ENCODE data around the gene CABCOCO1.

Gene CABCOCO1

DNA sequence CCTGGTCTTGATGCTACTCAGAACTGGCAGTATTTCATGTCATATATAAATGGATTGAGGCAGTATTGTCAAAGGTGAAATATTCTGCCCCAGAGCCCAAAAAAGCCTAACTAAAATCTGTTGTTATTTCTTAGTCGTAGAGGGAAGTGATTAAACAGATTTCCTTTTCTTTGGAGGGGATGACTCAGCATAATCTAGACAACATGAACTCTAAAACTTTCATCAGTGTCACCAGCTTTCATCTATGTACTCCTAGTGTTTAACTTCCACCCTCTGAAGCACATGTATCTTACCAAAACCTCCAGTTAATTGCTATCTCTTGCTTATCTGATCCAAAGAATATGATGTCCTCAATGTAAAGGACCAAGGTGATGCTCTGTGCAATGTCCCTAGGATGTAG, 141.7 kb downstream of the CABCOCO1 start:
- TF ChIP-seq, protein P1, sequence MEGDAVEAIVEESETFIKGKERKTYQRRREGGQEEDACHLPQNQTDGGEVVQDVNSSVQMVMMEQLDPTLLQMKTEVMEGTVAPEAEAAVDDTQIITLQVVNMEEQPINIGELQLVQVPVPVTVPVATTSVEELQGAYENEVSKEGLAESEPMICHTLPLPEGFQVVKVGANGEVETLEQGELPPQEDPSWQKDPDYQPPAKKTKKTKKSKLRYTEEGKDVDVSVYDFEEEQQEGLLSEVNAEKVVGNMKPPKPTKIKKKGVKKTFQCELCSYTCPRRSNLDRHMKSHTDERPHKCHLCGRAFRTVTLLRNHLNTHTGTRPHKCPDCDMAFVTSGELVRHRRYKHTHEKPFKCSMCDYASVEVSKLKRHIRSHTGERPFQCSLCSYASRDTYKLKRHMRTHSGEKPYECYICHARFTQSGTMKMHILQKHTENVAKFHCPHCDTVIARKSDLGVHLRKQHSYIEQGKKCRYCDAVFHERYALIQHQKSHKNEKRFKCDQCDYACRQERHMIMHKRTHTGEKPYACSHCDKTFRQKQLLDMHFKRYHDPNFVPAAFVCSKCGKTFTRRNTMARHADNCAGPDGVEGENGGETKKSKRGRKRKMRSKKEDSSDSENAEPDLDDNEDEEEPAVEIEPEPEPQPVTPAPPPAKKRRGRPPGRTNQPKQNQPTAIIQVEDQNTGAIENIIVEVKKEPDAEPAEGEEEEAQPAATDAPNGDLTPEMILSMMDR (IDR thresholded peaks at IDR 0.05; ENCODE audit: control extremely low read depth, extremely low read depth, low read depth, missing control alignments), result no peak
- ChIA-PET CTCF (interaction anchor here (1.4 kb wide), 1 partner anchor 13 kb away, joined by 4 read pairs; no protein-coding TSS in a partner anchor), POLR2A (no interaction called here)
- no peak for DNase-seq (ENCODE audit: extremely low spot score)

DNA sequence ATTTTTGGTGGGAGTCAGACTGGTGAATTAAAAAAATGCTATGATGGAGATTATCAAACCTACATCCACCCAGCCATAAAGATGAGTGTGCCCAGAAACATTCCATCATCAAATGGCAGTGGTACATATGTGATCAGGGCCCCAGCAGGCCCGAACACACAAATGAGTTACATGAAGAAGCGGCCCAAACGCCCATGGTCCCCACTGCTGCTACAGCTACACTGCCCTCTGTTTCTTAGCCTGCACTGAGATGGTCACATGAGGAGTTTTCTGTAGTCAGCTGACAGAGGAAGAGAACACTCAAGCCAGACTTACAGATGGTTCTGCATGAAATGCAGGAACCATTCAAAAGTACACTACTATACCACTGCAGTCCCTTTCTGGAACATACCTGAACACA, 142.4 kb downstream of the CABCOCO1 start:
- ChIA-PET POLR2A (no interaction called here), CTCF (interaction anchor here (1.4 kb wide), 1 partner anchor 13 kb away, joined by 4 read pairs; no protein-coding TSS in a partner anchor)
- TF ChIP-seq, protein P1 (IDR thresholded peaks at IDR 0.05; ENCODE audit: control extremely low read depth, extremely low read depth, low read depth, missing control alignments), result no peak
- DNase-seq (ENCODE audit: extremely low spot score), result no peak

DNA sequence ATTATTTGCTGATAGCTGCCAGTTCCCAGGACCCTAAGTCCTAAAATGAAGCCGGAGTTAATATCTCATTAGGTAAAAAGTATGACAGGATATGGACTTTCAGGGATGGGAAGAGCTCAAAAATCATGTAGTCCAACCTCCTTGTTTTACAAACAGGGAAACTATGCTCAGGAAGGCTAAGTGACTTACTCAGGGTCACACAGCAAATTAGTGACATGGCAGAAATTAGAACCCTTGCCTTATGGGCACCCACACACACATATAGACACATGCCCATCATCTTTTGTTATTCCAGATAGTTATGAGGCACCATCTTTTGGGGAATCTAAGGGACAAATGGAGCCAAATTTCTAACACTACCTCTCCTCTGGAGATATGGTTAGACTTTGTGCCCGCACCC, 147.5 kb downstream of the CABCOCO1 start:
- ChIA-PET POLR2A (no interaction called here), CTCF (interaction anchor here (1.3 to 1.4 kb wide), 3 partner anchors 9 to 59 kb away, joined by 3 to 5 read pairs (median 3); no protein-coding TSS in a partner anchor)
- TF ChIP-seq, protein P1 (IDR thresholded peaks at IDR 0.05; ENCODE audit: control extremely low read depth, extremely low read depth, low read depth, missing control alignments), result no peak
- DNase-seq (ENCODE audit: extremely low spot score), result no peak

DNA sequence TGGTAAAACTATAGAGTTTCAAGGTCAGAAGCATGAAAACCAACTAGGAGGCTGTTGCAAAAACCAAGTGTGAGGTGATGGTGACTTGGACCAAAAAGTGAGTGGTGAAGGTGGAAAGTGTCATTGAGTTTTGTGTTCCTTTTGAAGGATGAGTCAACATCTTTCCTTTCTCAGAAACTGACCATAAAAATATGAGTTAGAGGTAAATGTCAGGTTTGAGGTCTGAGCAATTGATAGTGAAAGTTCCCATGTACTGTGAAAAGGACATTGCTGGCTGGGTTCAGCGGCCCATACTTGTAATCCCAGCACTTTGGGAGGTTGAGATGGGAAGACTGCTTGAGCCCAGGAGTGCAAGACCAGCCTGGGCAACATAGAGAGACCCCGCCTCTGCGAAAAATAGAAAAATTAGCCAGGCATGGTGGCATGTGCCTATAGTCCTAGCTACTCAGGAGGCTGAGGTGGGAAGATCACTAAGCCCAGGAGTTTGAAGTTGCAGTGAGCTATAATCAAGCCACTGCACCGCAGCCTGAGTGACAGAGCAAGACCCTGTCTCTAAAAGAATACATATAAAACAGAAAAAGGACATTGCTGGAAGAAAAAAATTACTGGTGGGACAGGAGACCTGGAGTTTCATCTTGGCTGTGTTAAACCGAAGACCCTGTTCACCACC, 149.5 kb downstream of the CABCOCO1 start:
- TF ChIP-seq, protein P1 (IDR thresholded peaks at IDR 0.05; ENCODE audit: control extremely low read depth, extremely low read depth, low read depth, missing control alignments), result no peak
- peak; percentile 13 for DNase-seq (ENCODE audit: extremely low spot score)
- ChIA-PET POLR2A (no interaction called here), CTCF (interaction anchor here (1.0 to 1.4 kb wide), 2 partner anchors 10 to 13 kb away, joined by 3 read pairs; no protein-coding TSS in a partner anchor)

DNA sequence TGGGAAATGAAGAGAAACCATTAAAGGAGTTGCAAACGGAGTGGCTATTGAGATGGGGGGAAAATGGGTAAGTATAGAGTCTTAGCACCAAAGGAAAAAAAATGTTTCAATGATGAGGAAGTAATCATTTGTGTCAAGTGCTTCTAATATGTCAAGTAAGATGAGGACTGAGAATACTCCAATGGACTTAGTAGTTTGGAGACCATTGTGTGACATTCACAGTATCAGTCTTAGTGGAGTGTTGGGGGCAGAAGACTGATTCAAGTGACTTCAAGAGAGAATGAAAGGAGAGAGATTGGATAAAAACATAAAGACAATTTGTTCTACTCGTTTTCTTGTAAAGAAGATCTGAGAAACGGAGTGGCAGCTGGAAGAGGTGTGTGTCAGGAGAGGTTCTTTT, 150.2 kb downstream of the CABCOCO1 start:
- ChIA-PET POLR2A (no interaction called here), CTCF (interaction anchor here (1.0 to 1.4 kb wide), 2 partner anchors 11 to 12 kb away, joined by 3 read pairs; no protein-coding TSS in a partner anchor)
- DNase-seq (ENCODE audit: extremely low spot score), result no peak
- TF ChIP-seq, protein P1 (IDR thresholded peaks at IDR 0.05; ENCODE audit: control extremely low read depth, extremely low read depth, low read depth, missing control alignments), result no peak

DNA sequence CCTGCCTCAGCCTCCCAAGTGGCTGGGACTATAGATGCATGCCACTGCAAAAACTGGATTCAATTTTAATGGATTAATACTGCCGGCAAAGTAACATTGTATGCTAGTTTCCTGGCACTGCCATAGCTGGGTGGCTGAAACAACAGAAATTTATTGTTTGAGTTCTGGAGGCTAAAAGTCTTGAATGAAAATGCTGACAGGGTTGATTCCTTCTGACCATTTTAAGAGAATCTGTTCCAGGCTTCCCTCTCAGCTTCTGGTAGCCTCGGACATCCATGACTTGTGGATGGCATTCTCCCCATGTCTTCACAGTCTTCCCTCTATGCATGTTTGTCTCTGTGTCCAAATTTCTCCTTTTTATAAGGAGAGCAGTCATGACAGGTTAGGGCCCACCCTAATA, 151.4 kb downstream of the CABCOCO1 start:
- POLR2A ChIA-PET, result no interaction called here
- DNase-seq (ENCODE audit: extremely low spot score), result no peak
- CTCF ChIA-PET, result interaction anchor here (0.8 kb wide), 1 partner anchor 24 kb away, joined by 3 read pairs; no protein-coding TSS in a partner anchor
- TF ChIP-seq, protein P1 (IDR thresholded peaks at IDR 0.05; ENCODE audit: control extremely low read depth, extremely low read depth, low read depth, missing control alignments), result no peak

Measured in GM10248 (cell line).